PC-3 (cell line): Measurements from ENCODE around the gene PLXNA4. TPM values are rescaled to one million over a fixed set of nuclear protein-coding genes. Genes with fewer than 3 reads are reported as not detected.
"Not testable (repeated sequence)": the region's sequence is repeated elsewhere in the genome, so short reads cannot be mapped to it uniquely, and the experiment has no call there.

Experiments
- ATAC-seq: fragments of 200-7000 bp; cut with Tn5 transposase; 2 replicates; pipeline ENCODE4 v1.9.1; 2020; ENCODE audit warnings: mild to moderate bottlenecking, moderate library complexity
- BruUV-seq: library from RNA; stranded (reverse); fragments of 400-500 nt; replicated peaks from 2 replicates; lab custom pipeline; 2021; lab: Mats Ljungman, UMichigan
- CTCF ChIA-PET: fragments of 300-600 bp; sonication (Branson Sonifier 250); formaldehyde crosslinking; loops from one replicate; lab custom pipeline; 2022; ENCODE audit warnings: antibody characterized with exemption; lab: Charles Lee
- POLR2A ChIA-PET: fragments of 300-600 bp; sonication (Branson Sonifier 250); formaldehyde crosslinking; loops from one replicate; lab custom pipeline; 2022; ENCODE audit warnings: antibody characterized with exemption; ENCODE audit not compliant: unreplicated experiment; lab: Charles Lee
- DNase-seq: peaks from one replicate; pipeline ENCODE4 v3.0.0-alpha.2; 2015
- H2AFZ ChIP-seq: fragments of 300-600 bp; sonication (generic); 2 replicates; pipeline ENCODE4 v1.6.0; 2016; ENCODE audit warnings: antibody characterized with exemption, low read length
- H3F3A ChIP-seq: fragments of 300-600 bp; sonication (generic); one replicate; pipeline ENCODE4 v1.6.0; 2017; ENCODE audit warnings: antibody characterized with exemption, low read length, control low read depth, mild to moderate bottlenecking; ENCODE audit not compliant: unreplicated experiment
- H3K27ac ChIP-seq: fragments of 300-600 bp; sonication (generic); 2 replicates; pipeline ENCODE4 v1.5.1; 2016; ENCODE audit warnings: mild to moderate bottlenecking, low read length
- H3K27me3 ChIP-seq: fragments of 300-600 bp; sonication (generic); 2 replicates; pipeline ENCODE4 v1.6.1; 2016; ENCODE audit warnings: low read length, mixed read lengths
- H3K36me3 ChIP-seq: fragments of 300-600 bp; sonication (generic); 2 replicates; pipeline ENCODE4 v1.6.1; 2016; ENCODE audit warnings: low read depth, mixed run types, low read length, mixed read lengths
- H3K4me1 ChIP-seq: fragments of 300-600 bp; sonication (generic); 2 replicates; pipeline ENCODE4 v1.5.1; 2016; ENCODE audit warnings: low read length; ENCODE audit not compliant: insufficient read depth
- H3K4me2 ChIP-seq: fragments of 300-600 bp; sonication (generic); 2 replicates; pipeline ENCODE4 v1.6.0; 2016; ENCODE audit warnings: low read length
- H3K4me3 ChIP-seq: fragments of 300-600 bp; sonication (generic); 2 replicates; pipeline ENCODE4 v1.5.1; 2016; ENCODE audit warnings: mild to moderate bottlenecking, low read length, mixed read lengths
- H3K79me2 ChIP-seq: fragments of 300-600 bp; sonication (generic); 2 replicates; pipeline ENCODE4 v1.6.1; 2017; ENCODE audit warnings: low read length, mixed read lengths
- H3K9ac ChIP-seq: fragments of 300-600 bp; sonication (generic); 2 replicates; pipeline ENCODE4 v1.6.0; 2016; ENCODE audit warnings: mild to moderate bottlenecking, low read length
- H3K9me2 ChIP-seq: fragments of 300-600 bp; sonication (generic); replicated peaks from 2 replicates; pipeline ENCODE4 v1.6.1; 2016; ENCODE audit warnings: mixed run types, low read length, mixed read lengths
- H3K9me3 ChIP-seq: fragments of 300-600 bp; sonication (generic); 2 replicates; pipeline ENCODE4 v1.6.1; 2016; ENCODE audit warnings: low read length, mixed read lengths
- H4K20me1 ChIP-seq: fragments of 300-600 bp; sonication (generic); 2 replicates; pipeline ENCODE4 v1.6.1; 2016; ENCODE audit warnings: low read length, mixed read lengths
- EZH2 ChIP-seq: fragments of 300-600 bp; sonication (generic); IDR thresholded peaks from one replicate; pipeline ENCODE4 v1.6.1; 2017; ENCODE audit warnings: antibody characterized with exemption, mild to moderate bottlenecking, low read length; ENCODE audit not compliant: unreplicated experiment
- EZH2phosphoT487 ChIP-seq: fragments of 300-600 bp; sonication (generic); IDR thresholded peaks from 2 replicates; pipeline ENCODE4 v1.6.1; 2018; ENCODE audit warnings: mild to moderate bottlenecking, antibody characterized with exemption, low read length, borderline replicate concordance
- intact Hi-C: fragments of 100-400 bp; cut with micrococcal nuclease; formaldehyde crosslinking; loops from 2 replicates; pipeline ENCODE4 v1.9.0; 2023
- total RNA-seq: library from RNA; depleted of rRNA; stranded (reverse); fragments of >200 nt; gene quantifications from 2 replicates; pipeline ENCODE4 v1.2.3, GENCODE V29; 2014
- TF ChIP-seq, protein P1 (sequence below): fragments of 300-600 bp; sonication (generic); conservative IDR thresholded peaks from 2 replicates; pipeline ENCODE4 v1.5.1; 2017; ENCODE audit warnings: antibody characterized with exemption, low read depth, mild to moderate bottlenecking, low read length

Gene PLXNA4
- total RNA-seq, 1 experiment from 2014 or later: 1.2 TPM

DNA sequence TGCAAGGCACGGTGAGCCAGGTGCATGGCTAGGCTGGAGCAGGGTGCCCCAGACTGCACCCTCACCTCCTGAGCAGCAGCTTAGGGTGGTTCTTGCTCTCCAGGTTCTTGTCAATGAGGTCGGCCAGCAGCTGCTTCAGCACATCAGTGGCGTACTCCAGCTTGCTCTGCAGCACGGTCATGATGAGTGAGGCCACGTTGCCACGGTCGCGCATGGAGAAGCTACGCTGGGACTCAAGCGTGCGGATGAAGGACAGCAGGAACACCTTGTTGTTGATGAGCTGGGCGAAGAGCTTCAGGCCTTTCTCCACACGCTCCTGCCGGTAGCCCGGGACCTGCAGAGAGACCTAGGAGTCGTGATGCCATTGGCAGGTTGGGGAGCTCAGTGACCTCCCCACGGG is 408.0 kb downstream of the PLXNA4 start:
- Histone ChIP-seq H4K20me1 (no peaks in the 10 kb centered on the region), H3F3A (no peaks in the 10 kb centered on the region), H3K79me2 (no peaks in the 10 kb centered on the region), H3K27ac (no peak overlapping the region), H3K27me3 (no peaks in the 10 kb centered on the region), H3K4me3 (no peak overlapping the region), H3K4me1 (no peaks in the 10 kb centered on the region), H3K4me2 (no peak overlapping the region), H3K36me3 (no peaks in the 10 kb centered on the region), H3K9me2 (no peaks in the 10 kb centered on the region), H3K9me3 (no peaks in the 10 kb centered on the region), H3K9ac (no peak overlapping the region), H2AFZ (no peak overlapping the region)
- POLR2A ChIA-PET: no interaction called here
- DNase-seq: no peak
- CTCF ChIA-PET: no interaction called here
- ATAC-seq: no peak
- BruUV-seq: no TSS peak
- TF ChIP-seq, protein P1, sequence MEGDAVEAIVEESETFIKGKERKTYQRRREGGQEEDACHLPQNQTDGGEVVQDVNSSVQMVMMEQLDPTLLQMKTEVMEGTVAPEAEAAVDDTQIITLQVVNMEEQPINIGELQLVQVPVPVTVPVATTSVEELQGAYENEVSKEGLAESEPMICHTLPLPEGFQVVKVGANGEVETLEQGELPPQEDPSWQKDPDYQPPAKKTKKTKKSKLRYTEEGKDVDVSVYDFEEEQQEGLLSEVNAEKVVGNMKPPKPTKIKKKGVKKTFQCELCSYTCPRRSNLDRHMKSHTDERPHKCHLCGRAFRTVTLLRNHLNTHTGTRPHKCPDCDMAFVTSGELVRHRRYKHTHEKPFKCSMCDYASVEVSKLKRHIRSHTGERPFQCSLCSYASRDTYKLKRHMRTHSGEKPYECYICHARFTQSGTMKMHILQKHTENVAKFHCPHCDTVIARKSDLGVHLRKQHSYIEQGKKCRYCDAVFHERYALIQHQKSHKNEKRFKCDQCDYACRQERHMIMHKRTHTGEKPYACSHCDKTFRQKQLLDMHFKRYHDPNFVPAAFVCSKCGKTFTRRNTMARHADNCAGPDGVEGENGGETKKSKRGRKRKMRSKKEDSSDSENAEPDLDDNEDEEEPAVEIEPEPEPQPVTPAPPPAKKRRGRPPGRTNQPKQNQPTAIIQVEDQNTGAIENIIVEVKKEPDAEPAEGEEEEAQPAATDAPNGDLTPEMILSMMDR: no peak
- TF ChIP-seq EZH2phosphoT487: no peak
- intact Hi-C loops: no loop called here

DNA sequence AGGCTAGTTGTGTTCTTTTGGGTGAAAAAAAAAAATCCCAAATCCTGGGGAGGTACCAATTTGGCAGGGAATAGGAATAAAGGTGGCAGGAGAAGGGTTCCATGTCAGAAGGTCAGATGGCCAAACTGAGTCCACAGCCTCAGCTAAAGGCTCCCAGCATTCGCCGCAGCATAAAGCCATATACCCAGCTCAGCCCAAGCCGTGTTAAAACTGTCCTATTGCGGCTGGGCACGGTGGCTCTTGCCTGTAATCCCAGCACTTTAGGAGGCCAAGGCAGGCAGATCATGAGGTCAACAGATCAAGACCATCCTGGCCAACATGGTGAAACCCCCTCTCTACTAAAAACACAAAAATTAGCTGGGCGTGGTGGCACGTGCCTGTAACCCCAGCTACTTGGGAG is 410.6 kb downstream of the PLXNA4 start:
- DNase-seq, H3K4me1 ChIP-seq, H3K4me3 ChIP-seq, CTCF ChIA-PET, H3K27ac ChIP-seq, H3K27me3 ChIP-seq, H3K36me3 ChIP-seq, H3K9me2 ChIP-seq, POLR2A ChIA-PET, BruUV-seq, intact Hi-C loops, ATAC-seq, H3K9ac ChIP-seq, H3K9me3 ChIP-seq, H3K4me2 ChIP-seq, H3F3A ChIP-seq, H3K79me2 ChIP-seq, H2AFZ ChIP-seq, H4K20me1 ChIP-seq: not testable (repeated sequence)

DNA sequence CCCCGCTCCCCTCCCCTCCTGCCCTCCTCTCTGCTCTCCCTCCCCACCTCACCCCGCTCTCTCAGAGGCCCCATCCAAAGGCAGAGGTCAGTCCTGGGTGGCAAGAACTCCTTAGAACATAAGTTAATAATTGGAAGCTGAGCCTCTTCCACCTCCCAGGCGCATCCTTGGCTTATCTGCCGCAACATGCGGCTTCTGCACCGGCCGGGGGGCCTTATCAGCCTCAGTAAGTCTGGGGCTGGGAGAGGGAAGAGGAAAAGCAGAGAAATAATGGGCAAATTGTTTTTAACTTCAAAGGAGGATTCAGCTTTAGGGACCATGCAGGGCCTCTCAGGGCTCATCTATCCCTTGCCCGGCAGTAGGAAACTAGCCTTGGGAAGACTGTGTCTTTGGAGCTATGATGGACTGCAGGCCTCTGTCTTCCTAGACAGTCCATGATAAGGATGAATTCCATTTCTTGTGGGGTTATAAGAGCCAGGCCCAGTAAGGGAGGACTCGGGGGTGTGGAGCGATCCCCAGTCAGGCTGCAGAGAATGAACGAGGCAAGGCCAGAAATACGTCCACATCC is 411.6 kb downstream of the PLXNA4 start:
- no peaks in the 10 kb centered on the region for H3F3A ChIP-seq
- no peaks in the 10 kb centered on the region for H3K79me2 ChIP-seq
- H3K4me1 ChIP-seq: no peaks in the 10 kb centered on the region
- no peaks in the 10 kb centered on the region for H4K20me1 ChIP-seq
- no peak overlapping the region for H3K9ac ChIP-seq
- intact Hi-C loops: no loop called here
- no peaks in the 10 kb centered on the region for H3K9me2 ChIP-seq
- H3K27me3 ChIP-seq: no peaks in the 10 kb centered on the region
- H3K36me3 ChIP-seq: no peaks in the 10 kb centered on the region
- no peak overlapping the region for H2AFZ ChIP-seq
- ChIA-PET POLR2A (no interaction called here), CTCF (no interaction called here)
- H3K9me3 ChIP-seq: no peaks in the 10 kb centered on the region
- no TSS peak for BruUV-seq
- no peak for DNase-seq
- TF ChIP-seq EZH2phosphoT487 (no peak), EZH2 (no peak)
- TF ChIP-seq, protein P1: no peak
- H3K4me2 ChIP-seq: no peak overlapping the region
- no peak overlapping the region for H3K4me3 ChIP-seq
- H3K27ac ChIP-seq: no peak overlapping the region
- ATAC-seq: no peak
